Mesendoderm (in vitro differentiated cells): ENCODE results near the gene ZNF526.

Experiments used
- DNase-seq: peaks from one replicate; pipeline ENCODE4 v3.0.0; 2013
- H2AK5ac ChIP-seq: 2 replicates; pipeline ENCODE4 v1.6.1; 2013; ENCODE audit warnings: low read length, inconsistent platforms
- H2BK120ac ChIP-seq: 2 replicates; pipeline ENCODE4 v1.6.1; 2013; ENCODE audit warnings: low read depth, mild to moderate bottlenecking, low read length, moderate library complexity, mixed read lengths
- H2BK15ac ChIP-seq: replicated peaks from 2 replicates; pipeline ENCODE4 v1.6.1; 2013; ENCODE audit warnings: low read depth, mild to moderate bottlenecking, moderate library complexity
- H2BK5ac ChIP-seq: 2 replicates; pipeline ENCODE4 v1.6.1; 2013; ENCODE audit warnings: low read length, inconsistent platforms
- H3K18ac ChIP-seq: 2 replicates; pipeline ENCODE4 v1.6.1; 2013; ENCODE audit warnings: mild to moderate bottlenecking, low read length, mixed read lengths
- H3K23ac ChIP-seq: one replicate; pipeline ENCODE4 v1.6.1; 2013; ENCODE audit warnings: low read length
- H3K27ac ChIP-seq: 2 replicates; pipeline ENCODE4 v1.5.1; 2013; ENCODE audit warnings: low read depth, mild to moderate bottlenecking, inconsistent platforms, low read length, moderate library complexity
- H3K27me3 ChIP-seq: 2 replicates; pipeline ENCODE4 v1.6.1; 2013; ENCODE audit warnings: low read length, control low read depth, mild to moderate bottlenecking, inconsistent platforms; ENCODE audit not compliant: insufficient read depth, poor library complexity
- H3K36me3 ChIP-seq: 2 replicates; pipeline ENCODE4 v1.6.1; 2013; ENCODE audit warnings: low read length, inconsistent platforms; ENCODE audit not compliant: control insufficient read depth, insufficient read depth
- H3K4ac ChIP-seq: one replicate; pipeline ENCODE4 v1.6.1; 2013; ENCODE audit warnings: low read depth, mild to moderate bottlenecking, low read length, moderate library complexity
- H3K4me1 ChIP-seq: 2 replicates; pipeline ENCODE4 v1.6.1; 2013; ENCODE audit warnings: low read depth, low read length, inconsistent platforms; ENCODE audit not compliant: control insufficient read depth
- H3K4me2 ChIP-seq: 2 replicates; pipeline ENCODE4 v1.6.1; 2013; ENCODE audit warnings: low read length
- H3K4me3 ChIP-seq: 2 replicates; pipeline ENCODE4 v1.5.1; 2013; ENCODE audit warnings: mild to moderate bottlenecking, low read length
- H3K56ac ChIP-seq: one replicate; pipeline ENCODE4 v1.6.1; 2013; ENCODE audit warnings: low read length
- H3K79me1 ChIP-seq: 2 replicates; pipeline ENCODE4 v1.6.1; 2013; ENCODE audit warnings: low read length, inconsistent platforms
- H3K79me2 ChIP-seq: 2 replicates; pipeline ENCODE4 v1.6.1; 2013; ENCODE audit warnings: mild to moderate bottlenecking, low read length; ENCODE audit not compliant: control insufficient read depth, insufficient read depth
- H3K9ac ChIP-seq: 2 replicates; pipeline ENCODE4 v1.6.1; 2013; ENCODE audit warnings: low read length, inconsistent platforms
- H4K5ac ChIP-seq: one replicate; pipeline ENCODE4 v1.6.1; 2013; ENCODE audit warnings: low read length
- H4K8ac ChIP-seq: one replicate; pipeline ENCODE4 v1.6.1; 2013; ENCODE audit warnings: low read depth, mild to moderate bottlenecking, control low read depth, low read length, moderate library complexity
- WGBS: extraction: QIAGEN DNeasy Blood & Tissue Kit; methylation state at CpG from one replicate; pipeline ENCODE4 v1.1.7; 2013; ENCODE audit warnings: low lambda C conversion rate, missing lambda C conversion rate; ENCODE audit not compliant: insufficient coverage; ENCODE audit errors: extremely low coverage; 5-methylcytosine and 5-hydroxymethylcytosine counted together

ZNF526 gene

DNA sequence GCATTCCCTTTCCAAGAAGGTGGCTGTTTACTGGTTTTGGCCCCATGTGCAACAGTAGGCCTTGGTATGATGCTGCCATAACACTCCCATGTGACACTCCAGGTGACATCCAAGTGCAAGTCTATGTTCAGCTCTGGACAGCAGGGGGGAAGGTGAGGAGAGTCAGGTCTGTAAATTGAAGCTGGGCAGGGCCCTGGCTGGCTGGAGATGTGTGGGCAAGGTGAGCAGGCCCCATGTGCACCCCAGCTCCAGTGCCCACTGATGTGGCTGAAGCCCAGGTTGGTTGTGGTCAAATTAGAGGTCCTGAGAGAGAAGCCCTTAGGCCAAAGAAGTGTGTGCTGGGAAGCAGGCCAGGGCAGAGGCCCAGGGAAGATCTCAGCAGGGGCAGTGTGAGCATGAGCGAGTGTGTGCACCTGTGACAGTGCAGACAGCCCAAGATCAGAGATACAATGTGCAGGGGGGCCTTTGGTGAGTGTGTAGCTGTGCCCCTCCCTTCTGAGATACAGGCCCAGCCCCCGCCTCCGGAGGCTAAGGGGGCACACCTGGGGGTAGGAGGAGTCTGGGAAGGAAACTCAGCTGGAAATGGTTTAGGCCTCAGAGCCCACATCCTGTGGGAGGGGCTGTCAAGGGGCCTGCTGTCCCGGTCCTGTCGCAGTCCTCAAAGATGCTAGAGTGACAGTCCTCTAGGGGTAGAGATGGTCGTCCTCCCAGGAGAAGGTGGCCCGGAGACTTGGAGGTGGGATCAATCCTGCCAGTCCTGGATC lies 21.3 kb upstream of the ZNF526 start:
- no peak overlapping the region for H3K4me2 ChIP-seq
- H2BK5ac ChIP-seq, result no peak overlapping the region
- no peak overlapping the region for H2BK15ac ChIP-seq
- WGBS, result no CpG with 5 or more reads among the region's 7 CpGs
- H4K8ac ChIP-seq, result no peak overlapping the region
- peak overlapping the region; percentile 64 for H3K56ac ChIP-seq
- no peak overlapping the region for H3K23ac ChIP-seq
- no peak overlapping the region for H3K18ac ChIP-seq
- no peak overlapping the region for H2AK5ac ChIP-seq
- H3K4ac ChIP-seq, result no peak overlapping the region
- peaks cover 7% of the 10 kb centered on the region for H3K36me3 ChIP-seq
- no peaks in the 10 kb centered on the region for H3K79me2 ChIP-seq
- peak; percentile 86 for DNase-seq
- peak overlapping the region; percentile 34 for H3K9ac ChIP-seq
- no peak overlapping the region for H2BK120ac ChIP-seq
- no peaks in the 10 kb centered on the region for H3K27me3 ChIP-seq
- H3K27ac ChIP-seq, result peak overlapping the region; percentile 22
- H3K4me1 ChIP-seq, result peaks cover 5% of the 10 kb centered on the region
- no peak overlapping the region for H3K4me3 ChIP-seq
- H4K5ac ChIP-seq, result no peak overlapping the region
- H3K79me1 ChIP-seq, result peaks cover 13% of the 10 kb centered on the region

DNA sequence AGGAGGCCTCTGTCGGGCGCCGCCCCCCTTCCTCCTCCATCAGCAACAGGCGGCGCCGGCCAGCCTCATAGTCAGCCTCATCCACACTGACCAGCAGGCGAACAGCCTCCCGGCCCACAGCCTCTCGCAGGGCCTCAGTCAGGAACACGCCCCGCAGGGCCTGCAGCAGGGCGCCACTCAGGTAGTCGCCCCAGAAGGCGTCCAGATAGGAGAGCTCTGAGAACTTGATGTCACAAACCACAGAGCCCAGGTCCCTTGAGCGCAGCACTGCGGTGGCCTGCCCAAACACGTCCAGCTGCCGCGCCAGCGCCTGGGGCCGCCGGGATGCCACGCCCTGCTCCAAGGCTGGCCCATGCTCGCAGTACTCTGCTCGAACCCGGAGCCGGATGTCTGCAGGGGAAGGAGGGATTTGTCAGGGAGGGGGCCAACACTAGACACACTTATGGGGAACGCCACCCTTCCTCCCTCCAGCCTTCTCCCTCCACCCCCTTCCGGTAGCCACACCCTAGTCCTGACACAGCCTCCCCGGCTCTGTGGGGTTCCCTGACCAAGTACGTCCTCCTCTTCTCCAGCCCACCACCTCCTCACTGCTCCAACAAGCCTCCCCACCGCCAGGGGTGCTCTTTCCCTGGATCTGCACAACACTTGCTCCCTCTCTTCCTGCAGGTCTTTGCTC lies 20.5 kb upstream of the ZNF526 start:
- WGBS, result no CpG with 5 or more reads among the region's 32 CpGs
- no peak overlapping the region for H3K9ac ChIP-seq
- DNase-seq, result peak; percentile 42
- H3K18ac ChIP-seq, result no peak overlapping the region
- no peak overlapping the region for H3K4me3 ChIP-seq
- no peaks in the 10 kb centered on the region for H3K79me2 ChIP-seq
- peaks cover 9% of the 10 kb centered on the region for H3K36me3 ChIP-seq
- peaks cover 5% of the 10 kb centered on the region for H3K4me1 ChIP-seq
- no peak overlapping the region for H4K5ac ChIP-seq
- no peak overlapping the region for H2BK120ac ChIP-seq
- no peak overlapping the region for H3K4me2 ChIP-seq
- no peak overlapping the region for H2BK15ac ChIP-seq
- H3K23ac ChIP-seq, result peak overlapping the region; percentile 17
- peak overlapping the region; percentile 54 for H3K27ac ChIP-seq
- no peak overlapping the region for H3K4ac ChIP-seq
- H3K79me1 ChIP-seq, result peaks cover 13% of the 10 kb centered on the region
- no peak overlapping the region for H2BK5ac ChIP-seq
- peak overlapping the region; percentile 47 for H3K56ac ChIP-seq
- no peak overlapping the region for H2AK5ac ChIP-seq
- H4K8ac ChIP-seq, result no peak overlapping the region
- H3K27me3 ChIP-seq, result no peaks in the 10 kb centered on the region

DNA sequence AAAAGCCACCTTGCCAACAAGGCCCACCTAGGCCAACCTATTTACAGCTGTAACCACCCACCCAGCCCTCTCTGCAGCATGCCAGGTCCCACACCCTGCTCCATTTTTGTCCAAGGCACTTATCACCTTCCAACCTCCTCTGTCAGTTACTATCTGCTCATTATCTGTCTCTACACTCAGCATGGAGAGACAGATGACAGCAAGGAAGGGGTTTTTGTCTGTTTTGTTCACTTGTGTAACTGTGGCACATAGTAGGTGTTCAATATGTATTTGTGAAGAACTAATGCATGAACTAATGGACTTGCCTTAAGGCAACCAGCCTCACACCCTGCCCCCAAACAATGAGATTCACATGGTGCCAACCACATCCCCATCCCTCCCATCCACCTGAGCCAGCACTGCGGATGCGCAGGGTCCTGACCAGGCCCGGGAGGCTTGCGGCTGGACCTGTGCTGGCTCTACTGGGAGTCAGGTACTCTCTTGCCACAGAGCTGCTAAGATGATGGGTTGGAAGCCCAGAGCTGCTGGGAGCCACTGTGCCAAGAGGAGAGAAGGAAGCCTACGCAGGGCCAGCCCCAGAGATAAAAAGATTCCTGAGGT lies 19.9 kb upstream of the ZNF526 start:
- Histone ChIP-seq H3K4me1 (peaks cover 5% of the 10 kb centered on the region), H3K4me2 (no peak overlapping the region), H3K79me2 (no peaks in the 10 kb centered on the region), H3K36me3 (peaks cover 9% of the 10 kb centered on the region), H3K79me1 (peaks cover 17% of the 10 kb centered on the region), H3K4ac (no peak overlapping the region), H2BK15ac (no peak overlapping the region), H3K9ac (no peak overlapping the region), H3K27me3 (no peaks in the 10 kb centered on the region), H3K23ac (no peak overlapping the region), H4K8ac (no peak overlapping the region), H3K27ac (no peak overlapping the region), H2BK5ac (no peak overlapping the region), H3K56ac (no peak overlapping the region), H3K4me3 (no peak overlapping the region), H2AK5ac (no peak overlapping the region), H2BK120ac (no peak overlapping the region), H4K5ac (no peak overlapping the region), H3K18ac (no peak overlapping the region)
- DNase-seq, result no peak
- WGBS, result no CpG with 5 or more reads among the region's 5 CpGs

DNA sequence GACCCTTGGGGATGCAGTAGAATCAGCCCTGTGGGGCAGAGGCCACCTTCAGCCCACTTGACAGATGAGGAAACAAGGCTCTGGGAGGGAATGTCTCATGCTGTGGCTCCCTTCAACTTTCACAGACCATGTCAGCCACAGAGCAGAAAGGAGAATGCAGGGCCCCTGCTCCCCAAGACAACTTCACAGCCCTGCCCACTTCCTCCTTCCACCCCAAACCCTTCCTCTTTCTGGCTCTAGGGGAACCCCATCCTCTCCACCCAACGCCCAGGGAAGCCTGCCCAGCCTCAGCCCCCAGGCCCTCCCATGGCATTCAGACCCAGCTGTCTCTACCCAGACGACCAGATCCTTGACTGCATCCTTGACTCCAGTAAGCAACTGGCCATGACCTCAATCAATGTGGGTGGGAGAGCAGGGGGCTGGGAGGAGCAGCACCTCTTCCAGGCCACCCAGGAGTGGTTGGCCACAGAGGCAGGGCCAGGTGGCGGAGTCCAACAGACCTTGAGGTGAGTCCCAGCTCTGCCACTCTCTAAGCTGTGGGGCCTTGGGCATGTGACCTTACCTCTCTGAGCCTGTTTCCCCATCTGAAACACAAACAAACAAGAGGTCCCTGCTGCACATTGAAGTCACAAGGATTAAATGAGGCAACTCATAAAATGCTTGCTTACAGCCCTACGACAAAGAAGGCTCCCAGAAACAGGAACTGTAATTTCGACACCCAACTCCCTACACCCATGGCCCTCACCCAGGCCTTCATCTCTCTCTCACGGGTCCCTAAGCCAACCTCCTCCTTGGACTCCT lies 18.4 kb upstream of the ZNF526 start:
- H3K36me3 ChIP-seq, result peaks cover 9% of the 10 kb centered on the region
- no peak overlapping the region for H3K4me2 ChIP-seq
- H3K4ac ChIP-seq, result no peak overlapping the region
- no peak for DNase-seq
- H3K9ac ChIP-seq, result no peak overlapping the region
- H3K79me2 ChIP-seq, result no peaks in the 10 kb centered on the region
- no peak overlapping the region for H2BK120ac ChIP-seq
- H2AK5ac ChIP-seq, result no peak overlapping the region
- peaks cover 17% of the 10 kb centered on the region for H3K79me1 ChIP-seq
- H3K23ac ChIP-seq, result no peak overlapping the region
- no peak overlapping the region for H3K4me3 ChIP-seq
- no CpG with 5 or more reads among the region's 6 CpGs for WGBS
- H2BK15ac ChIP-seq, result no peak overlapping the region
- H3K18ac ChIP-seq, result no peak overlapping the region
- H3K56ac ChIP-seq, result no peak overlapping the region
- peaks cover 5% of the 10 kb centered on the region for H3K4me1 ChIP-seq
- no peak overlapping the region for H4K8ac ChIP-seq
- no peak overlapping the region for H3K27ac ChIP-seq
- no peaks in the 10 kb centered on the region for H3K27me3 ChIP-seq
- H4K5ac ChIP-seq, result no peak overlapping the region
- H2BK5ac ChIP-seq, result no peak overlapping the region

DNA sequence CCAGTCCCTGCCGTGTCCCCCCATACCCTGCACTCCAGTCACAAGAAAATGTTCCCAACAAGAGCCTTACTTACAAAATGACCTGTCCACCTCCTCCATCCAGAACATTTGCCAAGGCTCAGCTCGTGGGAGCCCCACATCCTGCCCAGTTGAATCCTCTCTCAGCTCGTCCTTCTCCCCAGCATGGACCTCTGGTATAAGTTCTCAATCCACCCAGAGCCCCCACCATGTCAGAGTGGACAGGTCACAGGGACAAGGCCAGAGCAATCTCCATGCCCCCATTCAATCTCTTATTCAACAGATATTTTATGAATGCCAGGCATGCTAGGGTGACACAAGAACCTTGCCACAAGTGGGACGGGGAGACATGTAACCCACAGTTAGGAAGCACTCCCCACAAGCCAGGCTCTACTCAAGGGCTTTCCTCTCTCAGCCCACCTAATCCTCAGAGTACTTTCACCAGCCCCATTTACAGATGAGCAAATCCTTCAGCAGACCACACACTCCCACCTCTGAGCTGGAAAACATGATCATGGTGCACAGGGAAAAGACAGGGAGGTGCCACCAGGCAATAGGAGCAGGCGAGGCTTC lies 17.7 kb upstream of the ZNF526 start:
- Histone ChIP-seq H4K8ac (no peak overlapping the region), H3K18ac (no peak overlapping the region), H3K4me2 (no peak overlapping the region), H3K4me3 (no peak overlapping the region), H3K27ac (no peak overlapping the region), H3K79me1 (peaks cover 19% of the 10 kb centered on the region), H3K23ac (no peak overlapping the region), H3K4ac (no peak overlapping the region), H3K4me1 (peaks cover 3% of the 10 kb centered on the region), H3K36me3 (peaks cover 9% of the 10 kb centered on the region), H3K56ac (no peak overlapping the region), H4K5ac (no peak overlapping the region), H2BK15ac (no peak overlapping the region), H2AK5ac (no peak overlapping the region), H3K79me2 (no peaks in the 10 kb centered on the region), H3K27me3 (no peaks in the 10 kb centered on the region), H2BK120ac (no peak overlapping the region), H2BK5ac (no peak overlapping the region), H3K9ac (no peak overlapping the region)
- no peak for DNase-seq
- WGBS, result no CpG with 5 or more reads among the region's 5 CpGs
